ENCODE results near the gene FOXP1. TPM values are rescaled to one million over a fixed set of nuclear protein-coding genes. Genes with fewer than 3 reads are reported as not detected.

Gene FOXP1
- total and polyA plus RNA-seq, 2 of the 13 experiments (the other 11 are each of a cell fraction or from before 2014, with no cell fraction given) = 40.4 to 59.0 TPM

- Histone ChIP-seq H3K4me3 (replicated peaks in 1 of 3; ENCODE audit: insufficient read depth in 1 of 3, low read depth in 2 of 3, low read length in 3 of 3) (no peak overlapping the region), H2AFZ (ENCODE audit: low read length) (no peak overlapping the region), H3K9ac (ENCODE audit: insufficient read depth, low read depth, low read length) (no peak overlapping the region), H3K36me3 (replicated peaks in 1 of 2; ENCODE audit: control insufficient read depth in 1 of 2, insufficient read depth in 2 of 2, low read length in 2 of 2) (no peaks in the 10 kb centered on the region), H3K4me1 (ENCODE audit: insufficient read depth, low read length) (peaks cover 90% of the 10 kb centered on the region), H3K9me3 (ENCODE audit: low read length) (no peaks in the 10 kb centered on the region), H3K27ac (ENCODE audit: extremely low read length, insufficient read depth, low read length) (no peak overlapping the region), H3K79me2 (ENCODE audit: insufficient read depth, low read length) (peaks cover 13% of the 10 kb centered on the region), H3K4me2 (ENCODE audit: low read depth, low read length) (no peak overlapping the region), H4K20me1 (ENCODE audit: insufficient read depth, low read length) (no peaks in the 10 kb centered on the region), H3K27me3 (ENCODE audit: control insufficient read depth in 1 of 2, insufficient read depth in 2 of 2, low read length in 2 of 2) (no peaks in the 10 kb centered on the region)
- TF ChIP-seq NFYC (CRISPR knock-in tag; IDR thresholded peaks at IDR 0.05) = no peak
- no peak for TF ChIP-seq ZNF33A (CRISPR knock-in tag; IDR thresholded peaks at IDR 0.05; ENCODE audit: borderline replicate concordance)
- TF ChIP-seq, protein P1, sequence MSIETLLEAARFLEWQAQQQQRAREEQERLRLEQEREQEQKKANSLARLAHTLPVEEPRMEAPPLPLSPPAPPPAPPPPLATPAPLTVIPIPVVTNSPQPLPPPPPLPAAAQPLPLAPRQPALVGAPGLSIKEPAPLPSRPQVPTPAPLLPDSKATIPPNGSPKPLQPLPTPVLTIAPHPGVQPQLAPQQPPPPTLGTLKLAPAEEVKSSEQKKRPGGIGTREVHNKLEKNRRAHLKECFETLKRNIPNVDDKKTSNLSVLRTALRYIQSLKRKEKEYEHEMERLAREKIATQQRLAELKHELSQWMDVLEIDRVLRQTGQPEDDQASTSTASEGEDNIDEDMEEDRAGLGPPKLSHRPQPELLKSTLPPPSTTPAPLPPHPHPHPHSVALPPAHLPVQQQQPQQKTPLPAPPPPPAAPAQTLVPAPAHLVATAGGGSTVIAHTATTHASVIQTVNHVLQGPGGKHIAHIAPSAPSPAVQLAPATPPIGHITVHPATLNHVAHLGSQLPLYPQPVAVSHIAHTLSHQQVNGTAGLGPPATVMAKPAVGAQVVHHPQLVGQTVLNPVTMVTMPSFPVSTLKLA (IDR thresholded peaks at IDR 0.05) = no peak
- TF ChIP-seq CHCHD3 (CRISPR knock-in tag; IDR thresholded peaks at IDR 0.05) = no peak
- no peak for TF ChIP-seq JDP2 (CRISPR knock-in tag; IDR thresholded peaks at IDR 0.05; ENCODE audit: borderline replicate concordance)
- TF ChIP-seq, protein P2, sequence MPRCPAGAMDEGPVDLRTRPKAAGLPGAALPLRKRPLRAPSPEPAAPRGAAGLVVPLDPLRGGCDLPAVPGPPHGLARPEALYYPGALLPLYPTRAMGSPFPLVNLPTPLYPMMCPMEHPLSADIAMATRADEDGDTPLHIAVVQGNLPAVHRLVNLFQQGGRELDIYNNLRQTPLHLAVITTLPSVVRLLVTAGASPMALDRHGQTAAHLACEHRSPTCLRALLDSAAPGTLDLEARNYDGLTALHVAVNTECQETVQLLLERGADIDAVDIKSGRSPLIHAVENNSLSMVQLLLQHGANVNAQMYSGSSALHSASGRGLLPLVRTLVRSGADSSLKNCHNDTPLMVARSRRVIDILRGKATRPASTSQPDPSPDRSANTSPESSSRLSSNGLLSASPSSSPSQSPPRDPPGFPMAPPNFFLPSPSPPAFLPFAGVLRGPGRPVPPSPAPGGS (CRISPR knock-in tag; IDR thresholded peaks at IDR 0.05) = no peak
- TF ChIP-seq RARA (CRISPR knock-in tag; IDR thresholded peaks at IDR 0.05) = no peak
- no peak for TF ChIP-seq TCF12 (IDR thresholded peaks at IDR 0.05)
- no peak for TF ChIP-seq TCF12 (CRISPR knock-in tag; IDR thresholded peaks at IDR 0.05)
- TF ChIP-seq ZFP41 (CRISPR knock-in tag; IDR thresholded peaks at IDR 0.05; ENCODE audit: borderline replicate concordance) = no peak
- no peak for TF ChIP-seq ZNF784 (CRISPR knock-in tag; IDR thresholded peaks at IDR 0.05; ENCODE audit: borderline replicate concordance)
- no peak for TF ChIP-seq NKX3-1 (CRISPR knock-in tag; IDR thresholded peaks at IDR 0.05)
- TF ChIP-seq ZNF598 (CRISPR knock-in tag; IDR thresholded peaks at IDR 0.05; ENCODE audit: borderline replicate concordance) = no peak
- TF ChIP-seq ZNF781 (CRISPR knock-in tag; IDR thresholded peaks at IDR 0.05; ENCODE audit: borderline replicate concordance, not compliant biosample characterization) = no peak
- POLR2A ChIA-PET = no interaction called here
- ATAC-seq = no peak
- no TSS peak for BruUV-seq (replicated peaks)
- DNase-seq (ENCODE audit: low spot score) = no peak
- no peak for FAIRE-seq
- in situ Hi-C loops (cut with HindIII; ENCODE audit: extremely low pct_ligation_motif_present, low pct_unique_long_range_greater_than_20kb) (no loop called here), intact Hi-C loops (cut with micrococcal nuclease; ENCODE audit: unreplicated experiment) (no loop called here)
- CTCF ChIA-PET (ENCODE audit: low intra/inter-chr PET ratio, low total read pairs) = no interaction called here
- 93% methylated on average over 5 of the region's 5 CpGs for WGBS (ENCODE audit: low lambda C conversion rate)
Observed at GRCh38 chr3:71250026-71250425, 333.5 kb downstream of the FOXP1 start.
